Stimulated activated CD8-positive, alpha-beta memory T cell treated with anti-CD3 and anti-CD28 coated beads, Interleukin-4, amount 100 ng/mL, for 24 hours (primary cell): Measurements from ENCODE around the gene TRAPPC8.
"Not testable (repeated sequence)": the region's sequence is repeated elsewhere in the genome, so short reads cannot be mapped to it uniquely, and the experiment has no call there.

Source experiments
- DNase-seq: peaks from one replicate; pipeline ENCODE4 v3.0.0-alpha.2; 2020; ENCODE audit warnings: low read depth

Gene TRAPPC8

GRCh38 chr18:31863103-31863502 lies 79.8 kb downstream of the TRAPPC8 start:
- no peak for DNase-seq

GRCh38 chr18:31860488-31860887 lies 82.4 kb downstream of the TRAPPC8 start:
- DNase-seq = no peak

- DNase-seq = no peak
Measured at GRCh38 chr18:31857526-31858106, 85.3 kb downstream of the TRAPPC8 start.

- no peak for DNase-seq
Measured at GRCh38 chr18:31850844-31851243, 92.1 kb downstream of the TRAPPC8 start.

- no peak for DNase-seq
Measured at GRCh38 chr18:31840499-31840898, 102.4 kb downstream of the TRAPPC8 start.

GRCh38 chr18:31837879-31838278 lies 105.0 kb downstream of the TRAPPC8 start:
- no peak for DNase-seq

- DNase-seq = no peak
Measured at GRCh38 chr18:31835528-31836133, 107.3 kb downstream of the TRAPPC8 start.

- no peak for DNase-seq
Measured at GRCh38 chr18:31831903-31832302, 111.0 kb downstream of the TRAPPC8 start.

- DNase-seq = no peak
Measured at GRCh38 chr18:31830686-31831085, 112.2 kb downstream of the TRAPPC8 start.

- DNase-seq = no peak
Measured at GRCh38 chr18:31828613-31829012, 114.3 kb downstream of the TRAPPC8 start.

- not testable (repeated sequence) for DNase-seq
Measured at GRCh38 chr18:31826673-31827325, 116.1 kb downstream of the TRAPPC8 start.

- DNase-seq = no peak
Measured at GRCh38 chr18:31825772-31826171, 117.2 kb downstream of the TRAPPC8 start.

- no peak for DNase-seq
Measured at GRCh38 chr18:31821545-31822171, 121.3 kb downstream of the TRAPPC8 start.

GRCh38 chr18:31819925-31820229 lies 123.1 kb downstream of the TRAPPC8 start:
- DNase-seq = no peak

GRCh38 chr18:31819106-31819924 lies 123.6 kb downstream of the TRAPPC8 start:
- DNase-seq = no peak

GRCh38 chr18:31814132-31814531 lies 128.8 kb downstream of the TRAPPC8 start:
- no peak for DNase-seq

- DNase-seq = not testable (repeated sequence)
Measured at GRCh38 chr18:31810336-31811130, 132.4 kb downstream of the TRAPPC8 start.

GRCh38 chr18:31809049-31809448 lies 133.9 kb downstream of the TRAPPC8 start:
- not testable (repeated sequence) for DNase-seq

- no peak for DNase-seq
Measured at GRCh38 chr18:31801078-31801477, 141.8 kb downstream of the TRAPPC8 start.

- not testable (repeated sequence) for DNase-seq
Measured at GRCh38 chr18:31799257-31799656, 143.7 kb downstream of the TRAPPC8 start.

GRCh38 chr18:31798399-31798798 lies 144.5 kb downstream of the TRAPPC8 start:
- DNase-seq = no peak

GRCh38 chr18:31795747-31796146 lies 147.2 kb downstream of the TRAPPC8 start:
- no peak for DNase-seq
